GM12865 (cell line): ENCODE results near the gene TRAF5.
A peak's percentile ranks its signal among the peaks of the same experiment; 100 is the strongest.

Source experiments
- DNase-seq: peaks from one replicate; pipeline ENCODE4 v3.0.0; 2010; ENCODE audit warnings: low read depth
- H3K4me3 ChIP-seq: 2 replicates; pipeline ENCODE4 v1.5.1; 2011; ENCODE audit warnings: mild to moderate bottlenecking, low read depth, low read length, control low read depth
- CTCF ChIP-seq: IDR thresholded peaks from 2 replicates; pipeline ENCODE4 v1.5.1; 2011; ENCODE audit warnings: low read length, control low read depth, low read depth, inconsistent platforms; ENCODE audit not compliant: insufficient read depth; ENCODE audit errors: missing control alignments

The TRAF5 gene

GRCh38 chr1:211292411-211292810 is 34.2 kb upstream of the TRAF5 start:
- no peak for TF ChIP-seq CTCF
- no peak overlapping the region for H3K4me3 ChIP-seq
- DNase-seq: no peak

GRCh38 chr1:211296396-211296795 is 30.2 kb upstream of the TRAF5 start:
- no peak for DNase-seq
- H3K4me3 ChIP-seq: no peak overlapping the region
- no peak for TF ChIP-seq CTCF

GRCh38 chr1:211305044-211305443 is 21.6 kb upstream of the TRAF5 start:
- no peak overlapping the region for H3K4me3 ChIP-seq
- no peak for TF ChIP-seq CTCF
- DNase-seq: peak; percentile 75

GRCh38 chr1:211309617-211310016 is 17.0 kb upstream of the TRAF5 start:
- no peak for DNase-seq
- no peak for TF ChIP-seq CTCF
- no peak overlapping the region for H3K4me3 ChIP-seq

GRCh38 chr1:211313392-211313791 is 13.2 kb upstream of the TRAF5 start:
- H3K4me3 ChIP-seq: no peak overlapping the region
- no peak for DNase-seq
- TF ChIP-seq CTCF: no peak

GRCh38 chr1:211318576-211319280 is 7.9 kb upstream of the TRAF5 start:
- no peak overlapping the region for H3K4me3 ChIP-seq
- TF ChIP-seq CTCF: no peak
- no peak for DNase-seq

GRCh38 chr1:211319892-211320291 is 6.7 kb upstream of the TRAF5 start:
- no peak overlapping the region for H3K4me3 ChIP-seq
- TF ChIP-seq CTCF: no peak
- DNase-seq: no peak
